HG03457 (cell line): Measurements from ENCODE around the gene ATF3.
A peak's percentile ranks its signal among the peaks of the same experiment; 100 is the strongest.
"Not testable (repeated sequence)": the region's sequence is repeated elsewhere in the genome, so short reads cannot be mapped to it uniquely, and the experiment has no call there.

Source experiments
- ATAC-seq: cut with Tn5 transposase; IDR thresholded peaks from one replicate; pipeline ENCODE4 v1.9.1; 2021; ENCODE audit warnings: moderate number of reproducible peaks; ENCODE audit not compliant: unreplicated experiment

Gene ATF3

GRCh38 chr1:212647004-212647403 lies 38.4 kb downstream of the ATF3 start:
- ATAC-seq: no peak

- ATAC-seq: no peak
Measured at GRCh38 chr1:212648431-212648830, 39.9 kb downstream of the ATF3 start.

- ATAC-seq: no peak
Measured at GRCh38 chr1:212649020-212649419, 40.5 kb downstream of the ATF3 start.

- ATAC-seq: no peak
Measured at GRCh38 chr1:212650228-212650627, 41.7 kb downstream of the ATF3 start.

GRCh38 chr1:212651521-212651920 lies 43.0 kb downstream of the ATF3 start:
- ATAC-seq: no peak

- ATAC-seq: no peak
Measured at GRCh38 chr1:212651977-212652376, 43.4 kb downstream of the ATF3 start.

- no peak for ATAC-seq
Measured at GRCh38 chr1:212652609-212653008, 44.0 kb downstream of the ATF3 start.

GRCh38 chr1:212655668-212656440 lies 47.3 kb downstream of the ATF3 start:
- ATAC-seq: no peak

GRCh38 chr1:212656730-212657129 lies 48.2 kb downstream of the ATF3 start:
- ATAC-seq: no peak

- ATAC-seq: not testable (repeated sequence)
Measured at GRCh38 chr1:212658250-212658649, 49.7 kb downstream of the ATF3 start.

- ATAC-seq: no peak
Measured at GRCh38 chr1:212664409-212665199, 56.0 kb downstream of the ATF3 start.

- peak; percentile 80 for ATAC-seq
Measured at GRCh38 chr1:212665241-212666115, 56.9 kb downstream of the ATF3 start.

GRCh38 chr1:212666116-212666775 lies 57.7 kb downstream of the ATF3 start:
- no peak for ATAC-seq

- no peak for ATAC-seq
Measured at GRCh38 chr1:212667223-212668139, 58.9 kb downstream of the ATF3 start.

- ATAC-seq: no peak
Measured at GRCh38 chr1:212668477-212668876, 59.9 kb downstream of the ATF3 start.

- ATAC-seq: no peak
Measured at GRCh38 chr1:212669102-212669501, 60.5 kb downstream of the ATF3 start.

GRCh38 chr1:212669600-212669999 lies 61.0 kb downstream of the ATF3 start:
- ATAC-seq: no peak

- no peak for ATAC-seq
Measured at GRCh38 chr1:212670301-212670700, 61.7 kb downstream of the ATF3 start.
